GM23338 (cell line): ENCODE data around the gene TMEM37. TPM values are rescaled to one million over a fixed set of nuclear protein-coding genes. Genes with fewer than 3 reads are reported as not detected.

Source experiments
- ATAC-seq: fragments of 200-7000 bp; cut with Tn5 transposase; 3 replicates; pipeline ENCODE4 v1.9.1; 2020
- DNase-seq: peaks from one replicate; pipeline ENCODE4 v3.0.0-alpha.2; 2015; ENCODE audit warnings: low spot score
- H2AFZ ChIP-seq: fragments of 200-600 bp; sonication (generic); 2 replicates; pipeline ENCODE4 v1.8.0; 2016; ENCODE audit warnings: antibody characterized with exemption, mild to moderate bottlenecking, moderate library complexity
- H3F3A ChIP-seq: fragments of 200-600 bp; sonication (generic); replicated peaks from 2 replicates; pipeline ENCODE4 v1.8.0; 2017; ENCODE audit warnings: antibody characterized with exemption, mixed run types, low read depth
- H3K27ac ChIP-seq: fragments of 200-600 bp; sonication (generic); 2 replicates; pipeline ENCODE4 v1.6.1; 2016; ENCODE audit warnings: low read depth
- H3K27me3 ChIP-seq: fragments of 200-600 bp; sonication (generic); 2 replicates; pipeline ENCODE4 v1.8.0; 2016; ENCODE audit warnings: mild to moderate bottlenecking, mixed run types, moderate library complexity; ENCODE audit not compliant: insufficient read depth
- H3K36me3 ChIP-seq: fragments of 200-600 bp; sonication (generic); 2 replicates; pipeline ENCODE4 v1.8.0; 2016; ENCODE audit warnings: mild to moderate bottlenecking; ENCODE audit not compliant: insufficient read depth
- H3K4me1 ChIP-seq: fragments of 200-600 bp; sonication (generic); 2 replicates; pipeline ENCODE4 v1.8.0; 2016; ENCODE audit warnings: mild to moderate bottlenecking, moderate library complexity; ENCODE audit not compliant: insufficient read depth
- H3K4me2 ChIP-seq: fragments of 200-600 bp; sonication (generic); 2 replicates; pipeline ENCODE4 v1.7.1; 2017; ENCODE audit warnings: mixed run types
- H3K4me3 ChIP-seq: fragments of 200-600 bp; sonication (generic); 2 replicates; pipeline ENCODE4 v1.6.1; 2016; ENCODE audit warnings: mixed run types
- H3K79me2 ChIP-seq: fragments of 200-600 bp; sonication (generic); replicated peaks from 2 replicates; pipeline ENCODE4 v1.8.0; 2017; ENCODE audit warnings: mild to moderate bottlenecking; ENCODE audit not compliant: insufficient read depth
- H3K9me2 ChIP-seq: fragments of 200-600 bp; sonication (generic); 2 replicates; pipeline ENCODE4 v1.8.0; 2017; ENCODE audit not compliant: insufficient read depth
- H4K20me1 ChIP-seq: fragments of 200-600 bp; sonication (generic); replicated peaks from 2 replicates; pipeline ENCODE4 v1.8.0; 2017; ENCODE audit warnings: mild to moderate bottlenecking; ENCODE audit not compliant: insufficient read depth
- H3K27ac Mint-ChIP-seq: 2 replicates; pipeline ENCODE4 v1.8.0; 2020; ENCODE audit warnings: inconsistent platforms, mild to moderate bottlenecking, moderate library complexity, mixed read lengths
- H3K27me3 Mint-ChIP-seq: 3 replicates; pipeline ENCODE4 v1.8.0; 2022; ENCODE audit warnings: low read depth, mild to moderate bottlenecking, moderate library complexity, mixed read lengths, inconsistent platforms; ENCODE audit not compliant: insufficient read depth, poor library complexity
- H3K36me3 Mint-ChIP-seq: 3 replicates; pipeline ENCODE4 v1.8.0; 2021; ENCODE audit warnings: low read depth, mild to moderate bottlenecking, inconsistent platforms, moderate library complexity, mixed read lengths
- H3K4me1 Mint-ChIP-seq: 3 replicates; pipeline ENCODE4 v1.8.0; 2020; ENCODE audit warnings: mild to moderate bottlenecking, inconsistent platforms, mixed read lengths
- H3K4me3 Mint-ChIP-seq: 3 replicates; pipeline ENCODE4 v1.8.0; 2021; ENCODE audit warnings: moderate library complexity, mild to moderate bottlenecking, inconsistent platforms, mixed read lengths
- H3K9me3 Mint-ChIP-seq: 3 replicates; pipeline ENCODE4 v1.8.0; 2020; ENCODE audit warnings: moderate library complexity, mild to moderate bottlenecking, inconsistent platforms, mixed read lengths
- CREB1 ChIP-seq: fragments of 250-450 bp; sonication (Bioruptor Pico); IDR thresholded peaks from 2 replicates; pipeline ENCODE4 v1.5.0; 2020; ENCODE audit warnings: low read depth, mild to moderate bottlenecking, moderate library complexity
- EZH2 ChIP-seq: fragments of 200-600 bp; sonication (generic); IDR thresholded peaks from one replicate; pipeline ENCODE4 v1.8.0; 2017; ENCODE audit warnings: antibody characterized with exemption, mild to moderate bottlenecking, low read depth; ENCODE audit not compliant: unreplicated experiment
- EZH2phosphoT487 ChIP-seq: fragments of 200-600 bp; sonication (generic); IDR thresholded peaks from one replicate; pipeline ENCODE4 v1.8.1; 2018; ENCODE audit warnings: antibody characterized with exemption; ENCODE audit not compliant: unreplicated experiment
- JUNB ChIP-seq: IDR thresholded peaks from one replicate; pipeline ENCODE4 v1.6.1; 2016; ENCODE audit warnings: antibody characterized with exemption; ENCODE audit not compliant: unreplicated experiment
- NANOG ChIP-seq: IDR thresholded peaks from 2 replicates; pipeline ENCODE4 v1.6.1; 2016; ENCODE audit warnings: antibody characterized with exemption, borderline replicate concordance
- POLR2AphosphoS5 ChIP-seq: IDR thresholded peaks from 2 replicates; pipeline ENCODE4 v1.6.1; 2016; ENCODE audit warnings: antibody characterized with exemption, low read depth
- STAT1 ChIP-seq: IDR thresholded peaks from one replicate; pipeline ENCODE4 v1.6.1; 2016; ENCODE audit warnings: antibody characterized with exemption; ENCODE audit not compliant: unreplicated experiment
- ZNF114 ChIP-seq: fragments of 250-450 bp; sonication (Bioruptor Pico); IDR thresholded peaks from 2 replicates; pipeline ENCODE4 v1.5.0; 2020; ENCODE audit warnings: mild to moderate bottlenecking, moderate library complexity
- ZNF331 ChIP-seq: fragments of 250-450 bp; sonication (Bioruptor Pico); IDR thresholded peaks from 2 replicates; pipeline ENCODE4 v1.5.0; 2020; ENCODE audit warnings: low read depth, mild to moderate bottlenecking, moderate library complexity
- polyA plus RNA-seq: library from polyadenylated mRNA; unstranded; fragments of >200 nt; fragmentation: Nextera tagmentation; extraction: Ambion mirVana; gene quantifications from 2 replicates; pipeline ENCODE4 v1.2.1, GENCODE V29; 2016
- total RNA-seq: library from RNA; depleted of rRNA; stranded (reverse); fragments of >200 nt; shearing (Covaris generic); gene quantifications from 2 replicates; pipeline ENCODE4 v1.2.3, GENCODE V29; 2014
- TF ChIP-seq, protein P1 (sequence below): IDR thresholded peaks from 2 replicates; pipeline ENCODE4 v1.6.1; 2016; ENCODE audit warnings: antibody characterized with exemption
- TF ChIP-seq, protein P2 (sequence below), 2 experiments: fragments of 200-600 bp in 1 of 2; sonication (generic) in 1 of 2; conservative IDR thresholded peaks; 2 replicates each; pipeline versions ENCODE4 v1.5.1 to v1.6.1; 2016 to 2017; ENCODE audit warnings: antibody characterized with exemption in 2 of 2, low read depth in 2 of 2, mild to moderate bottlenecking in 2 of 2, moderate library complexity in 1 of 2
- TF ChIP-seq, protein P3 (sequence below): IDR thresholded peaks from one replicate; pipeline ENCODE4 v1.6.1; 2018; ENCODE audit warnings: antibody characterized with exemption; ENCODE audit not compliant: unreplicated experiment
- TF ChIP-seq, protein P4 (sequence below): fragments of 250-450 bp; sonication (Bioruptor Pico); IDR thresholded peaks from 2 replicates; pipeline ENCODE4 v1.5.0; 2020; ENCODE audit warnings: mild to moderate bottlenecking, moderate library complexity

TMEM37 gene
- total and polyA plus RNA-seq, 2 experiments from 2014 or later: 8.6 to 8.8 TPM

DNA sequence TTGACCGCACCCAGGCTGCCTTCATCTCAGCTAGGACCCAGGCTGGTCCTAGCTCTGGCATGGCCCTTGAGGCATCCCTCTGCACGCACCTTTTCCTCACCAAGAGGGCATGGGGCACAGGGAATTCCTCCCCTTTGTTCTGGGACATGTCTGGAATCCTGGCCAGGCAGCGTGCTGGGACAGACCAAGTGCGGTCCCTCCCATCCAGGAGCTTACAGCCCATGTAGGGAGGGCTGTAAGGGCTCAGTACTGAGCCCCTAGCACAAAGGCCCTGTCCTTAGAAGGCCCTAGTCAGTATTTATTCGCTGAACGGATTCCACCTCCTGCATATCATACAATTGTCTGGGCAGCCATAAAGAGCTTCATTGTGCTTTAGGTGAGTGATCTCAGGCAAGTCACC, 3.0 kb downstream of the TMEM37 start:
- DNase-seq (peak; percentile 36), ATAC-seq (peak; percentile 9)
- H2AFZ ChIP-seq: no peak overlapping the region
- no peak overlapping the region for H3K27ac ChIP-seq
- no peaks in the 10 kb centered on the region for H4K20me1 ChIP-seq
- H3K27me3 Mint-ChIP-seq: peaks cover 26% of the 10 kb centered on the region
- peaks cover 41% of the 10 kb centered on the region for H3K4me1 ChIP-seq
- H3K9me3 Mint-ChIP-seq: no peaks in the 10 kb centered on the region
- no peaks in the 10 kb centered on the region for H3K9me2 ChIP-seq
- H3K4me3 ChIP-seq: no peak overlapping the region
- no peaks in the 10 kb centered on the region for H3K36me3 ChIP-seq
- H3K4me2 ChIP-seq: peak overlapping the region; percentile 98; the same call in 1 of the 2 replicates
- H3K79me2 ChIP-seq: peaks cover 40% of the 10 kb centered on the region
- H3K36me3 Mint-ChIP-seq: peaks cover 19% of the 10 kb centered on the region; the same call in 2 of the 3 replicates
- no peak overlapping the region for H3K27ac Mint-ChIP-seq
- no peak for TF ChIP-seq JUNB
- TF ChIP-seq POLR2AphosphoS5: no peak
- TF ChIP-seq CREB1 (CRISPR knock-in tag): no peak
- TF ChIP-seq NANOG: no peak
- TF ChIP-seq, protein P1, sequence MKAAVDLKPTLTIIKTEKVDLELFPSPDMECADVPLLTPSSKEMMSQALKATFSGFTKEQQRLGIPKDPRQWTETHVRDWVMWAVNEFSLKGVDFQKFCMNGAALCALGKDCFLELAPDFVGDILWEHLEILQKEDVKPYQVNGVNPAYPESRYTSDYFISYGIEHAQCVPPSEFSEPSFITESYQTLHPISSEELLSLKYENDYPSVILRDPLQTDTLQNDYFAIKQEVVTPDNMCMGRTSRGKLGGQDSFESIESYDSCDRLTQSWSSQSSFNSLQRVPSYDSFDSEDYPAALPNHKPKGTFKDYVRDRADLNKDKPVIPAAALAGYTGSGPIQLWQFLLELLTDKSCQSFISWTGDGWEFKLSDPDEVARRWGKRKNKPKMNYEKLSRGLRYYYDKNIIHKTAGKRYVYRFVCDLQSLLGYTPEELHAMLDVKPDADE: no peak
- no peak for TF ChIP-seq ZNF114
- TF ChIP-seq, protein P2, sequence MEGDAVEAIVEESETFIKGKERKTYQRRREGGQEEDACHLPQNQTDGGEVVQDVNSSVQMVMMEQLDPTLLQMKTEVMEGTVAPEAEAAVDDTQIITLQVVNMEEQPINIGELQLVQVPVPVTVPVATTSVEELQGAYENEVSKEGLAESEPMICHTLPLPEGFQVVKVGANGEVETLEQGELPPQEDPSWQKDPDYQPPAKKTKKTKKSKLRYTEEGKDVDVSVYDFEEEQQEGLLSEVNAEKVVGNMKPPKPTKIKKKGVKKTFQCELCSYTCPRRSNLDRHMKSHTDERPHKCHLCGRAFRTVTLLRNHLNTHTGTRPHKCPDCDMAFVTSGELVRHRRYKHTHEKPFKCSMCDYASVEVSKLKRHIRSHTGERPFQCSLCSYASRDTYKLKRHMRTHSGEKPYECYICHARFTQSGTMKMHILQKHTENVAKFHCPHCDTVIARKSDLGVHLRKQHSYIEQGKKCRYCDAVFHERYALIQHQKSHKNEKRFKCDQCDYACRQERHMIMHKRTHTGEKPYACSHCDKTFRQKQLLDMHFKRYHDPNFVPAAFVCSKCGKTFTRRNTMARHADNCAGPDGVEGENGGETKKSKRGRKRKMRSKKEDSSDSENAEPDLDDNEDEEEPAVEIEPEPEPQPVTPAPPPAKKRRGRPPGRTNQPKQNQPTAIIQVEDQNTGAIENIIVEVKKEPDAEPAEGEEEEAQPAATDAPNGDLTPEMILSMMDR (conservative IDR thresholded peaks at IDR 0.05; ENCODE audit: low read depth in 2 of 2): no peak
- TF ChIP-seq, protein P3, sequence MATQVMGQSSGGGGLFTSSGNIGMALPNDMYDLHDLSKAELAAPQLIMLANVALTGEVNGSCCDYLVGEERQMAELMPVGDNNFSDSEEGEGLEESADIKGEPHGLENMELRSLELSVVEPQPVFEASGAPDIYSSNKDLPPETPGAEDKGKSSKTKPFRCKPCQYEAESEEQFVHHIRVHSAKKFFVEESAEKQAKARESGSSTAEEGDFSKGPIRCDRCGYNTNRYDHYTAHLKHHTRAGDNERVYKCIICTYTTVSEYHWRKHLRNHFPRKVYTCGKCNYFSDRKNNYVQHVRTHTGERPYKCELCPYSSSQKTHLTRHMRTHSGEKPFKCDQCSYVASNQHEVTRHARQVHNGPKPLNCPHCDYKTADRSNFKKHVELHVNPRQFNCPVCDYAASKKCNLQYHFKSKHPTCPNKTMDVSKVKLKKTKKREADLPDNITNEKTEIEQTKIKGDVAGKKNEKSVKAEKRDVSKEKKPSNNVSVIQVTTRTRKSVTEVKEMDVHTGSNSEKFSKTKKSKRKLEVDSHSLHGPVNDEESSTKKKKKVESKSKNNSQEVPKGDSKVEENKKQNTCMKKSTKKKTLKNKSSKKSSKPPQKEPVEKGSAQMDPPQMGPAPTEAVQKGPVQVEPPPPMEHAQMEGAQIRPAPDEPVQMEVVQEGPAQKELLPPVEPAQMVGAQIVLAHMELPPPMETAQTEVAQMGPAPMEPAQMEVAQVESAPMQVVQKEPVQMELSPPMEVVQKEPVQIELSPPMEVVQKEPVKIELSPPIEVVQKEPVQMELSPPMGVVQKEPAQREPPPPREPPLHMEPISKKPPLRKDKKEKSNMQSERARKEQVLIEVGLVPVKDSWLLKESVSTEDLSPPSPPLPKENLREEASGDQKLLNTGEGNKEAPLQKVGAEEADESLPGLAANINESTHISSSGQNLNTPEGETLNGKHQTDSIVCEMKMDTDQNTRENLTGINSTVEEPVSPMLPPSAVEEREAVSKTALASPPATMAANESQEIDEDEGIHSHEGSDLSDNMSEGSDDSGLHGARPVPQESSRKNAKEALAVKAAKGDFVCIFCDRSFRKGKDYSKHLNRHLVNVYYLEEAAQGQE: no peak
- no peak for TF ChIP-seq EZH2
- no peak for TF ChIP-seq STAT1
- TF ChIP-seq, protein P4, sequence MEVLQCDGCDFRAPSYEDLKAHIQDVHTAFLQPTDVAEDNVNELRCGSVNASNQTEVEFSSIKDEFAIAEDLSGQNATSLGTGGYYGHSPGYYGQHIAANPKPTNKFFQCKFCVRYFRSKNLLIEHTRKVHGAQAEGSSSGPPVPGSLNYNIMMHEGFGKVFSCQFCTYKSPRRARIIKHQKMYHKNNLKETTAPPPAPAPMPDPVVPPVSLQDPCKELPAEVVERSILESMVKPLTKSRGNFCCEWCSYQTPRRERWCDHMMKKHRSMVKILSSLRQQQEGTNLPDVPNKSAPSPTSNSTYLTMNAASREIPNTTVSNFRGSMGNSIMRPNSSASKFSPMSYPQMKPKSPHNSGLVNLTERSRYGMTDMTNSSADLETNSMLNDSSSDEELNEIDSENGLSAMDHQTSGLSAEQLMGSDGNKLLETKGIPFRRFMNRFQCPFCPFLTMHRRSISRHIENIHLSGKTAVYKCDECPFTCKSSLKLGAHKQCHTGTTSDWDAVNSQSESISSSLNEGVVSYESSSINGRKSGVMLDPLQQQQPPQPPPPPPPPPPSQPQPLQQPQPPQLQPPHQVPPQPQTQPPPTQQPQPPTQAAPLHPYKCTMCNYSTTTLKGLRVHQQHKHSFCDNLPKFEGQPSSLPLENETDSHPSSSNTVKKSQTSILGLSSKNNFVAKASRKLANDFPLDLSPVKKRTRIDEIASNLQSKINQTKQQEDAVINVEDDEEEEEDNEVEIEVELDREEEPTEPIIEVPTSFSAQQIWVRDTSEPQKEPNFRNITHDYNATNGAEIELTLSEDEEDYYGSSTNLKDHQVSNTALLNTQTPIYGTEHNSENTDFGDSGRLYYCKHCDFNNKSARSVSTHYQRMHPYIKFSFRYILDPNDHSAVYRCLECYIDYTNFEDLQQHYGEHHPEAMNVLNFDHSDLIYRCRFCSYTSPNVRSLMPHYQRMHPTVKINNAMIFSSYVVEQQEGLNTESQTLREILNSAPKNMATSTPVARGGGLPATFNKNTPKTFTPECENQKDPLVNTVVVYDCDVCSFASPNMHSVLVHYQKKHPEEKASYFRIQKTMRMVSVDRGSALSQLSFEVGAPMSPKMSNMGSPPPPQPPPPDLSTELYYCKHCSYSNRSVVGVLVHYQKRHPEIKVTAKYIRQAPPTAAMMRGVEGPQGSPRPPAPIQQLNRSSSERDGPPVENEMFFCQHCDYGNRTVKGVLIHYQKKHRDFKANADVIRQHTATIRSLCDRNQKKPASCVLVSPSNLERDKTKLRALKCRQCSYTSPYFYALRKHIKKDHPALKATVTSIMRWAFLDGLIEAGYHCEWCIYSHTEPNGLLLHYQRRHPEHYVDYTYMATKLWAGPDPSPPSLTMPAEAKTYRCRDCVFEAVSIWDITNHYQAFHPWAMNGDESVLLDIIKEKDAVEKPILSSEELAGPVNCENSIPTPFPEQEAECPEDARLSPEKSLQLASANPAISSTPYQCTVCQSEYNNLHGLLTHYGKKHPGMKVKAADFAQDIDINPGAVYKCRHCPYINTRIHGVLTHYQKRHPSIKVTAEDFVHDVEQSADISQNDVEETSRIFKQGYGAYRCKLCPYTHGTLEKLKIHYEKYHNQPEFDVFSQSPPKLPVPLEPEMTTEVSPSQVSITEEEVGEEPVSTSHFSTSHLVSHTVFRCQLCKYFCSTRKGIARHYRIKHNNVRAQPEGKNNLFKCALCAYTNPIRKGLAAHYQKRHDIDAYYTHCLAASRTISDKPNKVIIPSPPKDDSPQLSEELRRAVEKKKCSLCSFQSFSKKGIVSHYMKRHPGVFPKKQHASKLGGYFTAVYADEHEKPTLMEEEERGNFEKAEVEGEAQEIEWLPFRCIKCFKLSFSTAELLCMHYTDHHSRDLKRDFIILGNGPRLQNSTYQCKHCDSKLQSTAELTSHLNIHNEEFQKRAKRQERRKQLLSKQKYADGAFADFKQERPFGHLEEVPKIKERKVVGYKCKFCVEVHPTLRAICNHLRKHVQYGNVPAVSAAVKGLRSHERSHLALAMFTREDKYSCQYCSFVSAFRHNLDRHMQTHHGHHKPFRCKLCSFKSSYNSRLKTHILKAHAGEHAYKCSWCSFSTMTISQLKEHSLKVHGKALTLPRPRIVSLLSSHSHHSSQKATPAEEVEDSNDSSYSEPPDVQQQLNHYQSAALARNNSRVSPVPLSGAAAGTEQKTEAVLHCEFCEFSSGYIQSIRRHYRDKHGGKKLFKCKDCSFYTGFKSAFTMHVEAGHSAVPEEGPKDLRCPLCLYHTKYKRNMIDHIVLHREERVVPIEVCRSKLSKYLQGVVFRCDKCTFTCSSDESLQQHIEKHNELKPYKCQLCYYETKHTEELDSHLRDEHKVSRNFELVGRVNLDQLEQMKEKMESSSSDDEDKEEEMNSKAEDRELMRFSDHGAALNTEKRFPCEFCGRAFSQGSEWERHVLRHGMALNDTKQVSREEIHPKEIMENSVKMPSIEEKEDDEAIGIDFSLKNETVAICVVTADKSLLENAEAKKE (CRISPR knock-in tag): no peak
- no peak for TF ChIP-seq ZNF331 (CRISPR knock-in tag)
- TF ChIP-seq EZH2phosphoT487: no peak
- 0 out of 2 replicates have a peak, but pooled peaks cover 7% of the 10 kb centered on the region for H3K27me3 ChIP-seq
- 0 out of 2 replicates have a peak, but pooled peaks cover 7% of the 10 kb centered on the region for H3F3A ChIP-seq
- H3K4me3 Mint-ChIP-seq: no peak overlapping the region
- peaks cover 46% of the 10 kb centered on the region for H3K4me1 Mint-ChIP-seq
